ENCODE results near the gene HOXB5. TPM values are rescaled to one million over a fixed set of nuclear protein-coding genes. Genes with fewer than 3 reads are reported as not detected.
A peak's percentile ranks its signal among the peaks of the same experiment; 100 is the strongest.

HOXB5 gene
- total RNA-seq, 1 experiment from 2014 or later, result not detected

GRCh38 chr17:48551214-48551555 lies 42.4 kb downstream of the HOXB5 start:
- H3K4me1 Mint-ChIP-seq (ENCODE audit: low read depth, unreplicated experiment), result peaks cover 7% of the 10 kb centered on the region
- TF ChIP-seq CTCF (IDR thresholded peaks at IDR 0.05; ENCODE audit: insufficient read depth in 1 of 2, low read depth in 1 of 2, low read length in 1 of 2, severe bottlenecking in 1 of 2, unreplicated experiment in 1 of 2), result no peak
- Histone ChIP-seq H3K4me1 (peaks cover 16% of the 10 kb centered on the region; the same call in 1 of the 2 replicates), H3K9me3 (no peaks in the 10 kb centered on the region), H3K36me3 (ENCODE audit: control insufficient read depth, insufficient read depth, low read length) (no peaks in the 10 kb centered on the region), H3K4me3 (ENCODE audit: low read depth, low read length) (no peak overlapping the region), H3K27me3 (replicated peaks; ENCODE audit: control insufficient read depth, insufficient read depth, low read length) (no peaks in the 10 kb centered on the region; the same call in 1 of the 2 replicates)
- intact Hi-C loops (cut with micrococcal nuclease; ENCODE audit: unreplicated experiment), result no loop called here
- CTCF ChIA-PET, result no interaction called here
- H3K9me3 Mint-ChIP-seq (ENCODE audit: unreplicated experiment), result no peaks in the 10 kb centered on the region
- no peaks in the 10 kb centered on the region for H3K36me3 Mint-ChIP-seq (ENCODE audit: insufficient read depth, unreplicated experiment)
- no peak for DNase-seq
- no TSS peak for BruUV-seq (replicated peaks)
- POLR2A ChIA-PET, result interaction anchor here (0.9 kb wide), 1 partner anchor 45 kb away, joined by 3 read pairs; no protein-coding TSS in a partner anchor
- no peak overlapping the region for H3K4me3 Mint-ChIP-seq (ENCODE audit: unreplicated experiment)
- no peak overlapping the region for H3K27ac Mint-ChIP-seq (ENCODE audit: unreplicated experiment)
- no peaks in the 10 kb centered on the region for H3K27me3 Mint-ChIP-seq (ENCODE audit: insufficient read depth, unreplicated experiment)

- H3K9me3 Mint-ChIP-seq (ENCODE audit: unreplicated experiment), result no peaks in the 10 kb centered on the region
- POLR2A ChIA-PET, result no interaction called here
- H3K9me3 ChIP-seq, result no peaks in the 10 kb centered on the region
- no peak for DNase-seq
- H3K4me3 Mint-ChIP-seq (ENCODE audit: unreplicated experiment), result no peak overlapping the region
- no peak overlapping the region for H3K4me3 ChIP-seq (ENCODE audit: low read depth, low read length)
- no TSS peak for BruUV-seq (replicated peaks)
- H3K4me1 ChIP-seq, result peaks cover 16% of the 10 kb centered on the region; the same call in 1 of the 2 replicates
- H3K4me1 Mint-ChIP-seq (ENCODE audit: low read depth, unreplicated experiment), result peaks cover 7% of the 10 kb centered on the region
- H3K27me3 Mint-ChIP-seq (ENCODE audit: insufficient read depth, unreplicated experiment), result no peaks in the 10 kb centered on the region
- CTCF ChIA-PET, result no interaction called here
- no peaks in the 10 kb centered on the region for H3K36me3 Mint-ChIP-seq (ENCODE audit: insufficient read depth, unreplicated experiment)
- H3K27ac Mint-ChIP-seq (ENCODE audit: unreplicated experiment), result no peak overlapping the region
- H3K27me3 ChIP-seq (replicated peaks; ENCODE audit: control insufficient read depth, insufficient read depth, low read length), result no peaks in the 10 kb centered on the region
- no peaks in the 10 kb centered on the region for H3K36me3 ChIP-seq (ENCODE audit: control insufficient read depth, insufficient read depth, low read length)
- intact Hi-C loops (cut with micrococcal nuclease; ENCODE audit: unreplicated experiment), result no loop called here
- TF ChIP-seq CTCF (IDR thresholded peaks at IDR 0.05; ENCODE audit: insufficient read depth in 1 of 2, low read depth in 1 of 2, low read length in 1 of 2, severe bottlenecking in 1 of 2, unreplicated experiment in 1 of 2), result no peak
Observed at GRCh38 chr17:48550502-48551213, 42.9 kb downstream of the HOXB5 start.

- CTCF ChIA-PET, result no interaction called here
- BruUV-seq (replicated peaks), result no TSS peak
- no peaks in the 10 kb centered on the region for H3K27me3 Mint-ChIP-seq (ENCODE audit: insufficient read depth, unreplicated experiment)
Observed at GRCh38 chr17:48549914-48550501, 43.6 kb downstream of the HOXB5 start.

More at GRCh38 chr17:48549914-48550501, 43.6 kb downstream of the HOXB5 start:
- POLR2A ChIA-PET, result no interaction called here
- Histone ChIP-seq H3K27me3 (replicated peaks; ENCODE audit: control insufficient read depth, insufficient read depth, low read length) (no peaks in the 10 kb centered on the region), H3K9me3 (no peaks in the 10 kb centered on the region), H3K36me3 (ENCODE audit: control insufficient read depth, insufficient read depth, low read length) (no peaks in the 10 kb centered on the region), H3K4me1 (peaks cover 15% of the 10 kb centered on the region; the same call in 1 of the 2 replicates), H3K4me3 (ENCODE audit: low read depth, low read length) (no peak overlapping the region)
- H3K4me1 Mint-ChIP-seq (ENCODE audit: low read depth, unreplicated experiment), result peaks cover 3% of the 10 kb centered on the region
- intact Hi-C loops (cut with micrococcal nuclease; ENCODE audit: unreplicated experiment), result no loop called here
- TF ChIP-seq CTCF (IDR thresholded peaks at IDR 0.05; ENCODE audit: insufficient read depth in 1 of 2, low read depth in 1 of 2, low read length in 1 of 2, severe bottlenecking in 1 of 2, unreplicated experiment in 1 of 2), result peak in 1 of 2 experiments; percentile 13
- H3K36me3 Mint-ChIP-seq (ENCODE audit: insufficient read depth, unreplicated experiment), result no peaks in the 10 kb centered on the region
- no peak overlapping the region for H3K4me3 Mint-ChIP-seq (ENCODE audit: unreplicated experiment)
- no peaks in the 10 kb centered on the region for H3K9me3 Mint-ChIP-seq (ENCODE audit: unreplicated experiment)
- no peak for DNase-seq
- no peak overlapping the region for H3K27ac Mint-ChIP-seq (ENCODE audit: unreplicated experiment)

All from Caco-2 (cell line).